ENCODE data around the gene LRRK2. TPM values are rescaled to one million over a fixed set of nuclear protein-coding genes. Genes with fewer than 3 reads are reported as not detected.

Gene LRRK2
- total and polyA plus RNA-seq, 2 experiments from 2014 or later = 0.24 TPM; not detected in 1

DNA sequence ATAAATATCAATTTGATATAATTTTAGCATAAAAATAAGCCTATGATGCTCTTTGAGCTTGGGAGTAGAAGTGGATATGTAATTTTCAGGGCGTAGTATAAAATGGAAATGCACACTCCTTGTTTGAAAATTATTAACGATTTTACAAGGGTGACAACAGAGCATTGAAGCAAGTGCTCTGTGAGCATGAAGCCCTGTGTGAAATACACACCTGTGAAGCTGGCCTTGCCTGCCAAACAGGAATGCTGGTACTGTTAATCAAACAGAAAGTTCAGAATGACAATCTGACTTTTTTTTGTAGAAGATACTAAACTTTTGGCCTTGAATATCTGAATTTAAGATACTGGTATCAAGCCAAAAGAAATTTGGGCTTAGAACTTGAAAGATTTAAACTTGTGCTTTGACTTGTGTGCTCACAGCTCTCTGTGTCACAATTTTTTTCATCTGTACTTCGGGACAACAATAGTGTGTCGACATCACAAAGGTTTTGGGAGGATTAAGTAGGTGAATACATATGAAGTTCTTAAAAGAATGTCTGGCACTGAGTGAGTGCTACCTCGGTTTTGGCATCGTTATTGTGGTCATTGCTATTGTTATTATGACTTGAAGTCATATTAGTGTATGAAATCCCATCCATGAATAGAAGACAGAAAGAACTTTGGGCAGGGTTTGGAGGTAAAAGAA is 47.3 kb downstream of the LRRK2 start:
- no peaks in the 10 kb centered on the region for H3K27me3 ChIP-seq (ENCODE audit: insufficient read depth)
- no peak for ATAC-seq
- H3K36me3 Mint-ChIP-seq (ENCODE audit: low read depth) = no peaks in the 10 kb centered on the region

More for the DNA sequence above, 47.3 kb downstream of the LRRK2 start:
- H3K9me3 Mint-ChIP-seq = no peaks in the 10 kb centered on the region
- no peak overlapping the region for H3K4me3 ChIP-seq
- H3K36me3 ChIP-seq (ENCODE audit: insufficient read depth) = no peaks in the 10 kb centered on the region
- no peak overlapping the region for H3K27ac ChIP-seq (ENCODE audit: low read depth)
- H3K27ac Mint-ChIP-seq = no peak overlapping the region
- no peaks in the 10 kb centered on the region for H3F3A ChIP-seq (replicated peaks; ENCODE audit: low read depth)
- TF ChIP-seq STAT1 (IDR thresholded peaks at IDR 0.05; ENCODE audit: unreplicated experiment) (no peak), EZH2phosphoT487 (IDR thresholded peaks at IDR 0.05; ENCODE audit: unreplicated experiment) (no peak), JUNB (IDR thresholded peaks at IDR 0.05; ENCODE audit: unreplicated experiment) (no peak), CREB1 (CRISPR knock-in tag; IDR thresholded peaks at IDR 0.05; ENCODE audit: low read depth) (no peak), NANOG (IDR thresholded peaks at IDR 0.05; ENCODE audit: borderline replicate concordance) (no peak), POLR2AphosphoS5 (IDR thresholded peaks at IDR 0.05; ENCODE audit: low read depth) (no peak), ZNF462 (CRISPR knock-in tag; IDR thresholded peaks at IDR 0.05) (no peak), ZNF114 (CRISPR knock-in tag; IDR thresholded peaks at IDR 0.05) (no peak), EZH2 (IDR thresholded peaks at IDR 0.05; ENCODE audit: low read depth, unreplicated experiment) (no peak), ZNF331 (CRISPR knock-in tag; IDR thresholded peaks at IDR 0.05; ENCODE audit: low read depth) (no peak)
- TF ChIP-seq, protein P1, sequence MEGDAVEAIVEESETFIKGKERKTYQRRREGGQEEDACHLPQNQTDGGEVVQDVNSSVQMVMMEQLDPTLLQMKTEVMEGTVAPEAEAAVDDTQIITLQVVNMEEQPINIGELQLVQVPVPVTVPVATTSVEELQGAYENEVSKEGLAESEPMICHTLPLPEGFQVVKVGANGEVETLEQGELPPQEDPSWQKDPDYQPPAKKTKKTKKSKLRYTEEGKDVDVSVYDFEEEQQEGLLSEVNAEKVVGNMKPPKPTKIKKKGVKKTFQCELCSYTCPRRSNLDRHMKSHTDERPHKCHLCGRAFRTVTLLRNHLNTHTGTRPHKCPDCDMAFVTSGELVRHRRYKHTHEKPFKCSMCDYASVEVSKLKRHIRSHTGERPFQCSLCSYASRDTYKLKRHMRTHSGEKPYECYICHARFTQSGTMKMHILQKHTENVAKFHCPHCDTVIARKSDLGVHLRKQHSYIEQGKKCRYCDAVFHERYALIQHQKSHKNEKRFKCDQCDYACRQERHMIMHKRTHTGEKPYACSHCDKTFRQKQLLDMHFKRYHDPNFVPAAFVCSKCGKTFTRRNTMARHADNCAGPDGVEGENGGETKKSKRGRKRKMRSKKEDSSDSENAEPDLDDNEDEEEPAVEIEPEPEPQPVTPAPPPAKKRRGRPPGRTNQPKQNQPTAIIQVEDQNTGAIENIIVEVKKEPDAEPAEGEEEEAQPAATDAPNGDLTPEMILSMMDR (conservative IDR thresholded peaks at IDR 0.05; ENCODE audit: low read depth in 2 of 2) = no peak
- TF ChIP-seq, protein P2, sequence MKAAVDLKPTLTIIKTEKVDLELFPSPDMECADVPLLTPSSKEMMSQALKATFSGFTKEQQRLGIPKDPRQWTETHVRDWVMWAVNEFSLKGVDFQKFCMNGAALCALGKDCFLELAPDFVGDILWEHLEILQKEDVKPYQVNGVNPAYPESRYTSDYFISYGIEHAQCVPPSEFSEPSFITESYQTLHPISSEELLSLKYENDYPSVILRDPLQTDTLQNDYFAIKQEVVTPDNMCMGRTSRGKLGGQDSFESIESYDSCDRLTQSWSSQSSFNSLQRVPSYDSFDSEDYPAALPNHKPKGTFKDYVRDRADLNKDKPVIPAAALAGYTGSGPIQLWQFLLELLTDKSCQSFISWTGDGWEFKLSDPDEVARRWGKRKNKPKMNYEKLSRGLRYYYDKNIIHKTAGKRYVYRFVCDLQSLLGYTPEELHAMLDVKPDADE (IDR thresholded peaks at IDR 0.05) = no peak
- TF ChIP-seq, protein P3, sequence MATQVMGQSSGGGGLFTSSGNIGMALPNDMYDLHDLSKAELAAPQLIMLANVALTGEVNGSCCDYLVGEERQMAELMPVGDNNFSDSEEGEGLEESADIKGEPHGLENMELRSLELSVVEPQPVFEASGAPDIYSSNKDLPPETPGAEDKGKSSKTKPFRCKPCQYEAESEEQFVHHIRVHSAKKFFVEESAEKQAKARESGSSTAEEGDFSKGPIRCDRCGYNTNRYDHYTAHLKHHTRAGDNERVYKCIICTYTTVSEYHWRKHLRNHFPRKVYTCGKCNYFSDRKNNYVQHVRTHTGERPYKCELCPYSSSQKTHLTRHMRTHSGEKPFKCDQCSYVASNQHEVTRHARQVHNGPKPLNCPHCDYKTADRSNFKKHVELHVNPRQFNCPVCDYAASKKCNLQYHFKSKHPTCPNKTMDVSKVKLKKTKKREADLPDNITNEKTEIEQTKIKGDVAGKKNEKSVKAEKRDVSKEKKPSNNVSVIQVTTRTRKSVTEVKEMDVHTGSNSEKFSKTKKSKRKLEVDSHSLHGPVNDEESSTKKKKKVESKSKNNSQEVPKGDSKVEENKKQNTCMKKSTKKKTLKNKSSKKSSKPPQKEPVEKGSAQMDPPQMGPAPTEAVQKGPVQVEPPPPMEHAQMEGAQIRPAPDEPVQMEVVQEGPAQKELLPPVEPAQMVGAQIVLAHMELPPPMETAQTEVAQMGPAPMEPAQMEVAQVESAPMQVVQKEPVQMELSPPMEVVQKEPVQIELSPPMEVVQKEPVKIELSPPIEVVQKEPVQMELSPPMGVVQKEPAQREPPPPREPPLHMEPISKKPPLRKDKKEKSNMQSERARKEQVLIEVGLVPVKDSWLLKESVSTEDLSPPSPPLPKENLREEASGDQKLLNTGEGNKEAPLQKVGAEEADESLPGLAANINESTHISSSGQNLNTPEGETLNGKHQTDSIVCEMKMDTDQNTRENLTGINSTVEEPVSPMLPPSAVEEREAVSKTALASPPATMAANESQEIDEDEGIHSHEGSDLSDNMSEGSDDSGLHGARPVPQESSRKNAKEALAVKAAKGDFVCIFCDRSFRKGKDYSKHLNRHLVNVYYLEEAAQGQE (IDR thresholded peaks at IDR 0.05; ENCODE audit: unreplicated experiment) = no peak
- H4K20me1 ChIP-seq (replicated peaks; ENCODE audit: insufficient read depth) = no peaks in the 10 kb centered on the region
- no peaks in the 10 kb centered on the region for H3K9me2 ChIP-seq (ENCODE audit: insufficient read depth)
- DNase-seq (ENCODE audit: low spot score) = no peak
- H3K4me1 Mint-ChIP-seq = no peaks in the 10 kb centered on the region
- H3K79me2 ChIP-seq (replicated peaks; ENCODE audit: insufficient read depth) = no peaks in the 10 kb centered on the region
- no peak overlapping the region for H3K4me3 Mint-ChIP-seq
- no peaks in the 10 kb centered on the region for H3K27me3 Mint-ChIP-seq (ENCODE audit: insufficient read depth, low read depth, poor library complexity)
- H3K4me1 ChIP-seq (ENCODE audit: insufficient read depth) = no peaks in the 10 kb centered on the region
- H2AFZ ChIP-seq = no peak overlapping the region
- no peak overlapping the region for H3K4me2 ChIP-seq

All from GM23338 (cell line).